Measurements from ENCODE around the gene EPDR1.

Gene EPDR1

DNA sequence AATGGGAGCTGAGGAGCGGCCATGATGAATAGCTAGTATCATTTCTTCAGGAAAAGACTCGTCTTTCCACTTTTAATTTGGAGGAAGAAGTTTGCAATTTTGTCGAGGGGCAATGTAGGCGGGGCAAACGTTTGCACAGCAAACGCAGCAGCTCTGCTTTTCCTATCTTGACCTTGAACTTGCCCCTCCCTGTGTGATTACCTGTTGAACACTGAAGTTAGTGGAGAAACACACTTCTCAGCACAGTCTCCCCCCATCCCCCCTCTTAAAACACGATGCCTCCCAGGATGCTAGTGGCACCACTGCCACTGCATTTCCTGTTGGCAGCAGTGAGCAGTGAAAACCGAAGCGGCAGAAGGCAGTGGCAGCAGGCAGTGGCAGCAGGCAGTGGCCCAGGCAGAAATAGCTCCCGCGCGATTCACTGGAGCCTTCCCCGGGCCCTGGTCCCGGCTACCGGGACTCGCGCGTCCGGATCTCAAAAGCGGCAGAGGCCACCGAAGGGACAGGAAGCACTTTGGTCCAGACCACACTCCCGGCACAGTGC is at the start of gene EPDR1:
EPDR1 (plus strand) TSS at position 336 of the 544 bp plus-strand sequence. CDS start 300 bp downstream, outside the sequence.
- peak; percentile 73 for DNase-seq

GRCh38 chr7:37882086-37882485 is 38.4 kb upstream of the EPDR1 start:
- no peak for DNase-seq

DNA sequence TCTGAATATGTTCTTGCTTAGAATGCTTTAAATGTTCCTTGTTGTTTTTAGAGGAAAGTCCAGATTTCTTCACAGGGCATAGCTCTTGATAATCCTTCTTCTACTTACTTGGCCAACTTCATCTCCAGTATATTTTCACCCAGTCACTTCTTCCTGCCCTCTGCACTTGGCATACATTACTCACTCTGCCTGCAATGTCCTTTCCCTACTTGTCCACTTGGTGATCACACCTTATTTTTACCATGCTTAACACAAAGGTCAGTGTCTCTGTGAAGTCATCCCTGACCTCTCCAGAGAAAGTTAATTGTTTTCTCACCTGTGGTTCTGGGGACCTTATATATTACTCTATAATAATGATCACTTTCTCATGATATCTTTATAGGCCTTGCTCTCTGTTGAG is 27.1 kb upstream of the EPDR1 start:
- no peak for DNase-seq

DNA sequence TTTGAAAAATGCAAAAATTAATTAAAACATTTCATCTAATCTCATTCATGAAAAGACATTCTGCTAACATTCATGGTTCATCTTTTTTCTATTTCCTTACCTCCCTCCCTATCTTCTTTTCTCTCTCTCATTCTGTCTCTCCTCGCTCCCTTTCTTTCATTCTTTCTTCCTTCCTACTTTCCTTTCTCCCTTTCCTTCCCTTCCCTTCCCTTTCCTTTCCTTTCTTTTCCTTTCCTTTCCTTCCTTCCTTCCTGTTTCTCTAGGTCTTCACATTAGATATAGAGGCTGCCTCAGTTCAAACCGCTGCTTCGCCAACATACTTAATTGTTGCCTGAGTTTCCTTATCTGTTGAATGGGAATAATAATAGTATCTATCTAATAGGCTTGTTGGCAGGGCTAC is 25.8 kb upstream of the EPDR1 start:
- no peak for DNase-seq

DNA sequence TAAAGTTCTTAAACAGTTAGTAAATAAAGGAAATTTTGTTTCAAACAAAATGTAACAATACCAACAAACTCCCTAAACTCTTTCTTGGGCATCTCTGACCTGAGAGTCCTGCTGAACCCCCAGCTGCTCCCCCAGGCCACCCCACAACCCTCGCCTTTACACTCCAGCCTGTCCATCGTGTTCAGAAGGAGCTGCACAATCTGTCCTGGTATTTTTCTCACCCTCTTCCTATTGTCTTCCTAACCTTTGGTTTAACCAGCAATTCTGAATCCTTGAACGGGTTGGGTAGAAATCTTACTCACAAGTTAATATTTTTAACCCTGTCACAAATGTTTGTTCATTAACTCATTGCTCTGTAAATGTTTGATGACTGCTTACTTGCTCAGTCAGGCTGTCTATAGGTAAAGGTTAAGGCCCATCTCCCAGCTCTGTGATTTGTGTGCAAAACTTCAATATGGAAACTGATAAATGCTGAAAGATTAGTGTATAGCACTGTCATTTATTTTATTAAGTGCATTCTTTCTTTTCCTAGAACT is 20.7 kb upstream of the EPDR1 start:
- DNase-seq = no peak

DNA sequence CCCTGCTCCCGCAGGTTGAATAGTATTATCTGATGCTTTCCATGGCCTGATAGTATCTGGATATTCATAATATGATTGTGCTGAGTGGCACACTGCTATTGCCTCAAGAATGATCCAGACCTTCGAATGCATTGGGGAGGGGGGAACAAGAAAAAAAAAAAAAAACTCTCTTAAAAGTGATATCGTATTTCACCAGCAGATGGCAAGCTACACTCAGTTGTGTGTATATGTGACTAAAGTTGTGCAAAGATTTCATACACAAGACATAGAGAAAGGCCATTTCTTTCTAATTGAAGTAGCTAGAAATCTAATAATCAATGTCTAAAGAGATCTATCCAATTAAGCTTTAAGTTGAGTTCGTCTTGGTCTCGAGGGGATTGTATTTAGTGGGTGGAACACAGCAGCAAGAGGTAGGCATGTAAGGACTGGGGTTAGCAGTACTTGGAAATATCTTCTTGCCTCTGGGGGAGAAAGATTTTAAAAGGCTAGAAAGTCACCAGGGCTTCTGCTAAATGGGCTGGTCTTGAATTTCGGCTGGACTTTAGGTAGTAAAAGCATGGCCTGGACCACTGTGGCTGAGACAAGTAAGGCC is 19.1 kb upstream of the EPDR1 start:
- DNase-seq = peak in 1 of 2 donors; percentile 24

- DNase-seq = no peak
These were observed 18.4 kb upstream of the EPDR1 start for GRCh38 chr7:37901890-37902524.

GRCh38 chr7:37908221-37908788 is 12.1 kb upstream of the EPDR1 start:
- no peak for DNase-seq

GRCh38 chr7:37912756-37913155 is 7.7 kb upstream of the EPDR1 start:
- DNase-seq = no peak

- peak in 1 of 2 donors; percentile 5 for DNase-seq
These were observed 5.0 kb upstream of the EPDR1 start for GRCh38 chr7:37915438-37915837.

GRCh38 chr7:37916017-37916672 is 4.3 kb upstream of the EPDR1 start:
- DNase-seq = peak; percentile 5 to 30

GRCh38 chr7:37916673-37917660 is 3.5 kb upstream of the EPDR1 start, which contains the start of gene SFRP4:
SFRP4 (minus strand) TSS chr7:37916817; CDS start chr7:37916537, 280 bp downstream.
- DNase-seq = peak in 1 of 2 donors; percentile 33

DNA sequence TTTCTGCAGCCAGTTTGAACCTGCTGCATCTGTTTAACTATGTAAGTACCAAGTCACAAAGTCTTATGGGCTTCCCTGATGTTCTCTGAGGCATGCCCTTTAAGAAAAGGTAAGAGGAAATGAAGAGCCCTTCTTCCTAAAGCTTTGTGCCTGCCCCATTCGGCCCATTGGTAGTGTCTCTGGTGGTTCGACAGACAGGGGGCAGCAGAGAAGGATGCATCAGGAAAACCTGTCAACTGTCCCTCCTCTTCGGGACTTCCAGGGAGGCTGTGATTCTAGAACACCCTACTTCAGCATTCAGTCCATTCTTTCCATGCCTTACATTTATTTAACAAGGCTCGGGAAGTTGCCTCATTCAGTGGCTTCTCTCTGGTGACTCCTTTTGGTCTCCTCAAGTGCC is 1.9 kb upstream of the EPDR1 start:
- no peak for DNase-seq

DNA sequence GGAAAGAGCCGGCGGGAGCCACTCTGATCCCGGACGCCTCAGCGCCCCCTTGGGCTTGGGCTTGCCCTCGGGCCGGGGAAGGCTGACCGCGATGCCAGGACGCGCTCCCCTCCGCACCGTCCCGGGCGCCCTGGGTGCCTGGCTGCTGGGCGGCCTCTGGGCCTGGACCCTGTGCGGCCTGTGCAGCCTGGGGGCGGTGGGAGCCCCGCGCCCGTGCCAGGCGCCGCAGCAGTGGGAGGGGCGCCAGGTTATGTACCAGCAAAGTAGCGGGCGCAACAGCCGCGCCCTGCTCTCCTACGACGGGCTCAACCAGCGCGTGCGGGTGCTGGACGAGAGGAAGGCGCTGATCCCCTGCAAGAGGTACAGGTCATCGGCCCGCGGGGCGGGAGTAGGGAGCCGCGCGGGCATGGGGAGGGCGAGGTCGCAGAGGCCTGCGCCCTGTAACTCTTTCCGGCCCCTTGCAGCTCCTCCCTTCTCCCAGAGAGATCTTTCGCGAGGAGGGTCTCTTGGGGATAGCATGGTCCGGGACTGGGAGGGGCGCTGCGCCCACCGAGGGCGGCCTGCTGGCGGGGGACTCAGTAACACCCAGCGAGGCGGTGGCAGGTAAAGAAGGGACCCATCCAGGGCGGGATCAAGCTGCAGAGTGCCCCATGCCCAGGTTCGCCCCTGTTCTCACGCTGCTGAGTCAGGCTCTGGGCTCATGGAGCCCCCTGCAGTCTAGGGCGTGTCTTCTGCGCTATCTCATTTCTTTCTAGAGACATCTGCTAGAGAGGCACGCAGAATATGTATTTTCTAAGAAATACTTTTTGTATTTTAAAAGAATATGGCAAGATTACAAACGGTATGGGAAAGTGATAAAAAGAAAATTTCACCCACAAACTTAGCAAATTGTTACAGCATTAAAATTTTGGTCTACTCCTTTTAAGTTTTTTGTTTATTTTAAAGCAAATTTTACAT is 687 bp downstream of the EPDR1 start:
- peak; percentile 50 to 67 for DNase-seq

GRCh38 chr7:37921876-37922275 is 1.4 kb downstream of the EPDR1 start:
- no peak for DNase-seq

DNA sequence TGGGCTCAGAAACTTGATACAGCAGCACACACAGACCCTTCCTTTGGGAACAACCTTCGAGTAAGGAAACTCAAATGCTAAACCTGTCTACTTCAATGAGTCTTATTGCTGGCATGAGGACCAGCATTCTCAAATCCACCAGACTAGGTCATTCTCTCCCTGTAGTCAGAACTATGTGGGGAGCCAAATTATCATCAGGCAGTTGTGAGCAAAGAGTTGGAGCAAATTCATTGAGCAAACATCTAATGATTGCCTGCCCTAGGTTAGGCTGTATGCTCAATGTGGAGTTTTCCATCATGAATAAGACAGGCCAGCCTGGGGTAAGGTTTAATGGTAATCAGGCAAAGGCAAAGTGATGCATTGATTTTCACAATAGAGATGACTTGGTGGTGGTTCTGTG is 3.6 kb downstream of the EPDR1 start:
- DNase-seq = no peak

GRCh38 chr7:37924491-37925041 is 4.1 kb downstream of the EPDR1 start:
- no peak for DNase-seq

DNA sequence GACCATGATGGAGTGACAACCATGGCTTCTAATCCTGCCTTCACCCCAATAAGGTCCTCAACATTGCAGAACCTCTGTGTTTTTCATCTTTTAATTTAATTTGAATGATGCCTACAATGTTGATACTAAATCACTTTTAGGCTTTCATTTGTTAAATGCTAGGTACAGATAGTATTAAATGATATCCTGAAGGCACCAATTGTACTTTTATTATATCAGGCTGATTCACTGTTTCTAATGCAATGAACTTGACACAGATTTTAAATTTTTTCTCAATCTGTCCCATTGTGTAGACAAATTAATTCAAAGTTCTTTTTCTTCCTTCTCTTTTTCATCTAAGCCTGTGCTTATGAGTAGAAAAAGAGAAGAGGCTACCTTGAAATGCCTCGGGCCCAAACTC is 5.2 kb downstream of the EPDR1 start:
- no peak for DNase-seq

DNA sequence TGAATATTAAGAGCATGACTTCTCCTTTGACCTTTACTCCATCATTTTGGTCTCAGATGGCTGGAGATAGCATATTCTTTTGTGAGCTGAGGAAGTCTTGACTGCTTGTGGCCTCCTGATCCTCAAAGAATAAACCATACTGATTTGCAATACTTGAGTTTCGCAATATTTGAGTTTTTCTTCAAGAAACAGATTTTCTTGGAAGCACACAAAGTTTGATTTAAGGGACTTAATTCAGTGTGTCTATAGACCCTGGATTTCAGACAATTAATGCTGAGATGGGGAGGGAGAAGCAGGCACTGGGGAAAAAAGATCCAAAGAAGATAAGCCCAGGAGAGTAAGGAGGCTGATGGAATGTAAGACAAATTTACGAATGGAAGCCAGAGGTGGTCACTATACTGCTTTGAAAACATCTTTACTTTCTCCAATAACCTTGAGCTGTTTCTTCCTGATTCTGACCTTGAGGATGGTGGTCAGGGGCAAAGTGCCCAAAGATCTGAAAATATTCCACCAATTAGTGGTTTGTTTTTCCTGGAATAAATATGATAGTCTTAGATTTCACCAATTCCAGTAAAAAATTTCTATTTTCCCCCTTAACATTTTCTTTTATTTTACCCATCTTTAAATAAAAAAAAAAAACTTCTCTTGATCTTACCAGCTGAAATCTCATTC is 7.5 kb downstream of the EPDR1 start:
- DNase-seq = no peak

DNA sequence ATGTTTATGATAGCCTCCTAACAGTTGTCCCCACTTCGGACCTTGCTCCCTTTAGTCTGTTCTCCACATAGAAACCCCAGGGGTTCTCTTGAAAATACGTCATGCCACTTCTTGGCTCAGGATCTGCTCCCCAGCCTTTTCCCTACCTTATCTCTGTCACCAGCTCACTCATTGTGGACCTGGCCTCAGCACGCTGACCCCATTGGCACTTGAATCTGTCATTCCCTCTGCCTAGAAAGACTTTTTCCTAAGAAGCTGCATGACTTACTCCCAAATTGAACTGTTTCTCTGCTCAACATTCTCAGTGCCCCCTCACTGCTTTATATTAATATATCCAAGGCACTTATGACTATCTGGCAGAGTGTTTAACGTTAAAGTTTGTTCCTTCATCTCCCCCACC is 8.4 kb downstream of the EPDR1 start:
- no peak for DNase-seq
